Chondrocyte (in vitro differentiated cells): Measurements from ENCODE around the gene ESR2. TPM values are rescaled to one million over a fixed set of nuclear protein-coding genes. Genes with fewer than 3 reads are reported as not detected.

Source experiments
- DNase-seq: peaks from one replicate; pipeline ENCODE4 v3.0.0; 2021; ENCODE audit warnings: mixed read lengths, low spot score
- H3K27ac Mint-ChIP-seq: one replicate; pipeline ENCODE4 v1.8.0; 2021; ENCODE audit warnings: mild to moderate bottlenecking, moderate library complexity, mixed read lengths; ENCODE audit not compliant: unreplicated experiment
- H3K27me3 Mint-ChIP-seq: 2 replicates; pipeline ENCODE4 v1.8.0; 2021; ENCODE audit warnings: low read depth, mixed read lengths
- H3K36me3 Mint-ChIP-seq: 2 replicates; pipeline ENCODE4 v1.8.0; 2021; ENCODE audit warnings: low read depth, mixed read lengths
- H3K4me1 Mint-ChIP-seq: 2 replicates; pipeline ENCODE4 v1.8.0; 2021; ENCODE audit warnings: low read depth, mild to moderate bottlenecking, mixed read lengths
- H3K4me3 Mint-ChIP-seq: one replicate; pipeline ENCODE4 v1.8.0; 2021; ENCODE audit warnings: mild to moderate bottlenecking, moderate library complexity, mixed read lengths; ENCODE audit not compliant: unreplicated experiment
- H3K9me3 Mint-ChIP-seq: 2 replicates; pipeline ENCODE4 v1.8.0; 2021; ENCODE audit warnings: low read depth, mixed read lengths
- total RNA-seq: library from RNA; stranded (reverse); gene quantifications from 3 replicates; pipeline ENCODE4 v1.2.1, GENCODE V29; 2021
- TF ChIP-seq, protein P1 (sequence below): fragments of 200-600 bp; sonication (generic); IDR thresholded peaks from 2 replicates; pipeline ENCODE4 v1.5.0; 2021; ENCODE audit warnings: antibody characterized with exemption, mild to moderate bottlenecking, moderate library complexity

ESR2 gene
- total RNA-seq, 1 donor from 2014 or later: not detected

DNA sequence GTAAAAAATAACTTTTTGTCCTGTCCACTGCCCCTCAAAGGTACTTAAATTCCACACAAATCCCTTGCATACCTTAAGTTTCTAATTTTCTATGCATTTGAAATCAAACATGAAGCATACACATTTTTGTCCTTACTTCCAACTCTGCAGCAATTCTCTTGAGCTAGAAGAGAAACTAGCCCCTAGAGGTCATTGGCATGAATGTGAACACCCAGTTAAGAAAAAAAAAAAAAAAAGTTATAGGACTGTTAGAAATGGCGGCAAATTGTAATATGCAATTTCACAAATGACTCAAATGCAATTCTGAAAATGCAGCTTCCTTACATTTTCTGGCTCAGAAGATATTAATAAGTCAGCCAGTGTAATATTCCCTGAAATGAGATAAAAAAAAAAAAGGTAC lies 4.6 kb upstream of the ESR2 start:
- Mint-ChIP-seq H3K27ac (no peak overlapping the region), H3K4me1 (peaks cover 16% of the 10 kb centered on the region), H3K4me3 (no peak overlapping the region), H3K9me3 (no peaks in the 10 kb centered on the region), H3K27me3 (peaks cover 40% of the 10 kb centered on the region), H3K36me3 (no peaks in the 10 kb centered on the region)
- TF ChIP-seq, protein P1, sequence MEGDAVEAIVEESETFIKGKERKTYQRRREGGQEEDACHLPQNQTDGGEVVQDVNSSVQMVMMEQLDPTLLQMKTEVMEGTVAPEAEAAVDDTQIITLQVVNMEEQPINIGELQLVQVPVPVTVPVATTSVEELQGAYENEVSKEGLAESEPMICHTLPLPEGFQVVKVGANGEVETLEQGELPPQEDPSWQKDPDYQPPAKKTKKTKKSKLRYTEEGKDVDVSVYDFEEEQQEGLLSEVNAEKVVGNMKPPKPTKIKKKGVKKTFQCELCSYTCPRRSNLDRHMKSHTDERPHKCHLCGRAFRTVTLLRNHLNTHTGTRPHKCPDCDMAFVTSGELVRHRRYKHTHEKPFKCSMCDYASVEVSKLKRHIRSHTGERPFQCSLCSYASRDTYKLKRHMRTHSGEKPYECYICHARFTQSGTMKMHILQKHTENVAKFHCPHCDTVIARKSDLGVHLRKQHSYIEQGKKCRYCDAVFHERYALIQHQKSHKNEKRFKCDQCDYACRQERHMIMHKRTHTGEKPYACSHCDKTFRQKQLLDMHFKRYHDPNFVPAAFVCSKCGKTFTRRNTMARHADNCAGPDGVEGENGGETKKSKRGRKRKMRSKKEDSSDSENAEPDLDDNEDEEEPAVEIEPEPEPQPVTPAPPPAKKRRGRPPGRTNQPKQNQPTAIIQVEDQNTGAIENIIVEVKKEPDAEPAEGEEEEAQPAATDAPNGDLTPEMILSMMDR: peak; percentile 29
- no peak for DNase-seq

DNA sequence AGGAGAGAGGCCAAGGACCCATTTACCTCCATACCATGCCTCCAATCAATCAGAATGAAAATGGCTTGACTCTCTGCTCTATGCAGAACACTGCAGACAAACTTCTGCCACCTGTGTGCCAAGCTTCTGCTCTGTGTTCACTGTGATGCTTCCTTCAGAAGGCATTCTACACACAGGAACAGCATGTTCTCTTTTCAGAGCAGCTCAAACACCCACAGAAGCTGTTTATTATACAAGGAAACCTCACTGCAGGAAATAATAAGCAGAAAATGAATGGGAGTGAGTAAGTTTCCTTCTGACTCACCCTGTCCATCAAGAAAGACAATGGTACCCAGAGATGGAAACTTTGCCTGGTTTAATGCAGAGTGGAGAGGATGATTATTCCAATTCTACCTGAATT lies 2.4 kb upstream of the ESR2 start:
- H3K9me3 Mint-ChIP-seq: no peaks in the 10 kb centered on the region
- no peak for DNase-seq
- TF ChIP-seq, protein P1: no peak
- no peak overlapping the region for H3K4me3 Mint-ChIP-seq
- H3K27me3 Mint-ChIP-seq: peaks cover 53% of the 10 kb centered on the region
- H3K27ac Mint-ChIP-seq: no peak overlapping the region
- H3K4me1 Mint-ChIP-seq: peaks cover 19% of the 10 kb centered on the region
- H3K36me3 Mint-ChIP-seq: no peaks in the 10 kb centered on the region

DNA sequence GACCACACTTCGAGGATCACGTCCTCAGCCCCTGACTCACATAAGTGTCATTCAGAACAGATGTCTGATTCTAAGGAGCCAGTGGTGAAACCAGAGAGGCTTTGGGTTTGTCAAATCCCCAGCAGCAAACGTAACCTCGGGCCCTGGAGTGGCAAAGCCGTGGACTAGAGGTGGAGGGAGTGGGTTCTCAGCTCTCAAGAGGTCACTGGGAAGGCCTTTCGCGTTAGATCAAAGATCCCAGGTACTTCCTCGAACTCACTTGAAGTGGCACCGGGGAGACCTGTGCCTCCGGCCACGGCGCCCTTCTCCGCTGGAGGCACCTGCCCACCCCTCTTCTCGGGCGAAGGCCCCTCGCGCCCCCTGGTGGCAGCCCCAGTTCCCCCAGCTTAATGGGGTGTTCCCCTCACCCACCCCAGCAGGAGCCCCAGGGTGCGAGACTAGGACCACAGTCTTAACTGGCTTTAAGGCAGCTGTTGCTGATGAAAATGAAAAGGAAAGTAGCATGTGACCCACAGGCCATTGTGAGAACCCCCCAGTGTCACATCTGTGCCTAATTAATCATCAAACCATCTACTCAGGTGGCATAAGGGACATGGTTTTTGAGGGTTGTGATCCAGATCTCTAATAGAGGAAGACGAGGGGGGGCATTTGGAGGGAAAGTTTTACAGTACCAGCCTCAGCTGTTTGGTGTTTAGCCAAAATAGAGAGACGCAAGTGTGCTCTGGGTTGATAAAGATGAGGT lies 672 bp upstream of the ESR2 start:
- H3K4me3 Mint-ChIP-seq: peak overlapping the region; percentile 71
- peaks cover 50% of the 10 kb centered on the region for H3K27me3 Mint-ChIP-seq
- no peaks in the 10 kb centered on the region for H3K36me3 Mint-ChIP-seq
- DNase-seq: peak; percentile 92
- TF ChIP-seq, protein P1: peak; percentile 88
- H3K4me1 Mint-ChIP-seq: peaks cover 19% of the 10 kb centered on the region
- H3K9me3 Mint-ChIP-seq: no peaks in the 10 kb centered on the region
- no peak overlapping the region for H3K27ac Mint-ChIP-seq

- Mint-ChIP-seq H3K36me3 (no peaks in the 10 kb centered on the region), H3K9me3 (no peaks in the 10 kb centered on the region), H3K27ac (no peak overlapping the region), H3K4me1 (peaks cover 19% of the 10 kb centered on the region), H3K27me3 (peaks cover 32% of the 10 kb centered on the region), H3K4me3 (no peak overlapping the region)
- TF ChIP-seq, protein P1: no peak
- DNase-seq: no peak
These were observed 2.0 kb downstream of the ESR2 start for GRCh38 chr14:64292197-64292596.

DNA sequence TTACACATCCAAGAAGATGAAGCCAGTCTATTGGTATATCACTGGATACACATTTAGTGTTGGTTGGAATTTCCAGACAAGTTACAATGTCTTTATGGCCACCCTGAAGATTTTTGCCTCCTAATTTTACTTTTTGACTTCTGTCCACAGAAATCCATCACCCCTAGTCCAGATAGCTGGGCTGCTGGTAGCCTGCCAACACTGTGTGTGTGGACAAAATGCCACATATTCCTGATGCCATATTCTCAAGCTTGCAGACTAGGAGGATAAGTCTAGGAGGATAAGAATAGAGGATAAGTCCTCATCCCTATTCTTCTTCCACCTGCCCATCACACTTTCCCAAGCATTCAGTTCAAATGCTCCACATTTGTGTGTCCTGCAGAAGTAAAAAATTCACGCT lies 4.6 kb downstream of the ESR2 start:
- peaks cover 12% of the 10 kb centered on the region for H3K4me1 Mint-ChIP-seq

More for the DNA sequence above, 4.6 kb downstream of the ESR2 start:
- no peaks in the 10 kb centered on the region for H3K36me3 Mint-ChIP-seq
- no peaks in the 10 kb centered on the region for H3K9me3 Mint-ChIP-seq
- no peak for DNase-seq
- peak overlapping the region; percentile 54 for H3K27ac Mint-ChIP-seq
- TF ChIP-seq, protein P1: no peak
- peaks cover 16% of the 10 kb centered on the region for H3K27me3 Mint-ChIP-seq
- no peak overlapping the region for H3K4me3 Mint-ChIP-seq
